Measurements from ENCODE around the gene NT5C1B.

- no peak for TF ChIP-seq CTCF (IDR thresholded peaks at IDR 0.05)
- no peak for TF ChIP-seq POLR2A (IDR thresholded peaks at IDR 0.05)
Measured at GRCh38 chr2:18610651-18611050, 21.3 kb upstream of the NT5C1B start.
